Left lung (tissue), 10 donors: ENCODE measurements around the gene CRHR2. TPM values are rescaled to one million over a fixed set of nuclear protein-coding genes. Genes with fewer than 3 reads are reported as not detected.

Experiments
- ATAC-seq: fragments of 200-7000 bp; cut with Tn5 transposase; one replicate; pipeline ENCODE4 v1.9.1; 2020; ENCODE audit warnings: moderate library complexity
- DNase-seq, 4 donors: peaks; one replicate each; pipeline ENCODE4 v3.0.0-alpha.2; 2013 to 2020
- H3K27ac ChIP-seq, 2 donors: fragments of 200-600 bp; sonication (generic) in 1 of 2; one replicate each; pipeline versions ENCODE4 v1.5.0 to v1.8.0; 2020 to 2021
- H3K27me3 ChIP-seq, 2 donors: fragments of 200-600 bp; sonication (generic) in 1 of 2; one replicate each; pipeline versions ENCODE4 v1.5.0 to v1.8.0; 2020 to 2021
- H3K36me3 ChIP-seq, 2 donors: fragments of 200-600 bp; sonication (generic) in 1 of 2; one replicate each; pipeline versions ENCODE4 v1.5.0 to v1.8.0; 2020 to 2021
- H3K4me1 ChIP-seq, 2 donors: fragments of 200-600 bp; one replicate each; pipeline ENCODE4 v1.8.0; 2021
- H3K4me3 ChIP-seq, 2 donors: fragments of 200-600 bp; sonication (generic) in 1 of 2; one replicate each; pipeline versions ENCODE4 v1.5.0 to v1.8.0; 2020 to 2021; ENCODE audit warnings: mild to moderate bottlenecking in 1 of 2
- H3K9me3 ChIP-seq, 2 donors: fragments of 200-600 bp; sonication (generic) in 1 of 2; one replicate each; pipeline versions ENCODE4 v1.5.0 to v1.8.0; 2020 to 2021
- intact Hi-C, 2 donors: fragments of 100-400 bp; cut with DNase I; formaldehyde crosslinking; loops; one replicate each; pipeline versions ENCODE4 v1.11.2 to v1.14.2; 2022
- polyA plus RNA-seq, 6 donors: library from polyadenylated mRNA; unstranded; fragments of 120-200 nt; gene quantifications; one replicate each; pipeline ENCODE4 v1.2.1, GENCODE V29; 2013; ENCODE audit not compliant: insufficient read length in 6 of 6
- total RNA-seq, 2 donors: library from RNA; stranded (reverse); fragmentation: NEBNext Ultra II Directional; extraction: Animal tissue kit (Norgen Biotek cat#: 25700); gene quantifications; one replicate each; pipeline ENCODE4 v1.2.1, GENCODE V29; 2021
- TF ChIP-seq, protein P1 (sequence below), 2 donors: fragments of 200-600 bp; sonication (generic) in 1 of 2; IDR thresholded peaks; one replicate each; pipeline versions ENCODE4 v1.5.0 to v1.8.0; 2021; ENCODE audit warnings: antibody characterized with exemption in 2 of 2
- donor health status: DM: no; HTN: yes; CAD: no.
- donor health status: DM: no; HTN: no; CAD: no.

CRHR2 gene
- total and polyA plus RNA-seq, 8 donors: 0.15 to 0.41 (median 0.24) TPM; not detected in 1

GRCh38 chr7:30667172-30667571 is 15.1 kb downstream of the CRHR2 start:
- intact Hi-C loops: no loop called here

DNA sequence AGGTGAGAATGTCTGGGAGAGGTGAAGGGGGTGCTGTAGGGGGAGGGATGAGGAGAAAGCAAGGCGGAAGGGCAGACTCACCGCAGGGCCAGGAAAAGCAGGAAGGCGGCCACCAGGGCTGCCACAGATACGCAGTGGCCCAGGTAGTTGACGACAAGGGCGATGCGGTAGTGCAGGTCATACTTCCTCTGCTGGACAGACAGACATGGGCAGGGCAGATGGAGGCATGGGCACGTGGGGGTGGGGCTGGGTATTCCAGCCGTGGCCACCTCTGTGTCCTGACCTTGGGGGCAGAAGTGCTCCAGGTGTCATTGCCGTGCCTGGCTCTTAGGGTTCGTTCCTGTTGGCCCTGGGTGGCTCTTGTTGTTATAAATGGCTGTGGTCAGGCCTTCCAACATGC is 16.8 kb downstream of the CRHR2 start:
- TF ChIP-seq, protein P1, sequence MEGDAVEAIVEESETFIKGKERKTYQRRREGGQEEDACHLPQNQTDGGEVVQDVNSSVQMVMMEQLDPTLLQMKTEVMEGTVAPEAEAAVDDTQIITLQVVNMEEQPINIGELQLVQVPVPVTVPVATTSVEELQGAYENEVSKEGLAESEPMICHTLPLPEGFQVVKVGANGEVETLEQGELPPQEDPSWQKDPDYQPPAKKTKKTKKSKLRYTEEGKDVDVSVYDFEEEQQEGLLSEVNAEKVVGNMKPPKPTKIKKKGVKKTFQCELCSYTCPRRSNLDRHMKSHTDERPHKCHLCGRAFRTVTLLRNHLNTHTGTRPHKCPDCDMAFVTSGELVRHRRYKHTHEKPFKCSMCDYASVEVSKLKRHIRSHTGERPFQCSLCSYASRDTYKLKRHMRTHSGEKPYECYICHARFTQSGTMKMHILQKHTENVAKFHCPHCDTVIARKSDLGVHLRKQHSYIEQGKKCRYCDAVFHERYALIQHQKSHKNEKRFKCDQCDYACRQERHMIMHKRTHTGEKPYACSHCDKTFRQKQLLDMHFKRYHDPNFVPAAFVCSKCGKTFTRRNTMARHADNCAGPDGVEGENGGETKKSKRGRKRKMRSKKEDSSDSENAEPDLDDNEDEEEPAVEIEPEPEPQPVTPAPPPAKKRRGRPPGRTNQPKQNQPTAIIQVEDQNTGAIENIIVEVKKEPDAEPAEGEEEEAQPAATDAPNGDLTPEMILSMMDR (IDR thresholded peaks at IDR 0.05): no peak
- H3K4me3 ChIP-seq: no peak overlapping the region

More at GRCh38 chr7:30667172-30667571, 15.1 kb downstream of the CRHR2 start:
- Histone ChIP-seq H3K4me3 (no peak overlapping the region), H3K4me1 (no peaks in the 10 kb centered on the region), H3K9me3 (no peaks in the 10 kb centered on the region), H3K27ac (no peak overlapping the region), H3K36me3 (no peaks in the 10 kb centered on the region), H3K27me3 (no peaks in the 10 kb centered on the region)
- TF ChIP-seq, protein P1 (IDR thresholded peaks at IDR 0.05): no peak
- DNase-seq (no peak), ATAC-seq (no peak)

GRCh38 chr7:30665043-30665442 is 17.2 kb downstream of the CRHR2 start:
- TF ChIP-seq, protein P1 (IDR thresholded peaks at IDR 0.05): no peak
- H3K4me3 ChIP-seq: no peak overlapping the region
- H3K36me3 ChIP-seq: no peaks in the 10 kb centered on the region
- ATAC-seq (no peak), DNase-seq (no peak)
- H3K9me3 ChIP-seq: no peaks in the 10 kb centered on the region
- no peaks in the 10 kb centered on the region for H3K4me1 ChIP-seq
- H3K27me3 ChIP-seq: no peaks in the 10 kb centered on the region
- no peak overlapping the region for H3K27ac ChIP-seq
- intact Hi-C loops: no loop called here

More for the DNA sequence above, 16.8 kb downstream of the CRHR2 start:
- no peak overlapping the region for H3K27ac ChIP-seq
- no peaks in the 10 kb centered on the region for H3K27me3 ChIP-seq
- no peaks in the 10 kb centered on the region for H3K4me1 ChIP-seq
- H3K36me3 ChIP-seq: no peaks in the 10 kb centered on the region
- no peak for DNase-seq
- no peaks in the 10 kb centered on the region for H3K9me3 ChIP-seq
- no peak for ATAC-seq
- intact Hi-C loops: no loop called here

GRCh38 chr7:30664184-30664885 is 17.9 kb downstream of the CRHR2 start:
- intact Hi-C loops: no loop called here
- H3K27me3 ChIP-seq: no peaks in the 10 kb centered on the region
- no peak overlapping the region for H3K4me3 ChIP-seq
- DNase-seq (no peak), ATAC-seq (no peak)
- no peaks in the 10 kb centered on the region for H3K36me3 ChIP-seq
- H3K4me1 ChIP-seq: no peaks in the 10 kb centered on the region
- H3K27ac ChIP-seq: no peak overlapping the region
- TF ChIP-seq, protein P1 (IDR thresholded peaks at IDR 0.05): no peak
- H3K9me3 ChIP-seq: no peaks in the 10 kb centered on the region

DNA sequence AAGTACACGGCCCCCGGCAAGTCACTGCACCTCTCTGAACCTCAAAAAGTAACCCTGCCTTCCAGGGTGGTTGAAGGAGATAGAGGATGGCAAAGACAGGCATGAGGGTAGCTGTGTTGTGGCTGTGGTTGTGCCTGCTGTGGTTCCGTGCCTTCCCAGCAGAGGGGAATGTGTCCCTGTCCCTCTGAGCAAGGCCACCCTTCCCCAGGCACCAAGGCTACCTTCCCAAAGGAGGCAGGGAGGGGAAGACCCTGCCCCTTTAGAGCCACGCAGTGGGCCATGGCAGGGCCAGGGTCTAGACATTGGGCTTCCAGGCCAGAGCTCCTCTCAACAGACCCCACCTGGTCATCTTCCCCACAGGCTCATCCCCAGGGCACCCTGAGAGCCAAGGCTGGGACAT is 18.8 kb downstream of the CRHR2 start:
- ATAC-seq (no peak), DNase-seq (no peak)
- TF ChIP-seq, protein P1 (IDR thresholded peaks at IDR 0.05): no peak
- Histone ChIP-seq H3K27me3 (no peaks in the 10 kb centered on the region), H3K4me1 (no peaks in the 10 kb centered on the region), H3K9me3 (no peaks in the 10 kb centered on the region), H3K36me3 (no peaks in the 10 kb centered on the region), H3K4me3 (no peak overlapping the region), H3K27ac (no peak overlapping the region)
- intact Hi-C loops: no loop called here
